Stomach (tissue), 9 donors: ENCODE results near the gene MFNG. TPM values are rescaled to one million over a fixed set of nuclear protein-coding genes. Genes with fewer than 3 reads are reported as not detected.

Experiments
- DNase-seq, 2 donors: peaks; one replicate each; pipeline versions ENCODE4 v3.0.0 to v3.0.0-alpha.2; 2013 to 2019
- H3K27ac ChIP-seq, 5 donors: fragments of 200-600 bp in 4 of 5; sonication (generic) in 4 of 5; one replicate each; pipeline ENCODE4 v1.5.1; 2013 to 2019; ENCODE audit warnings: mild to moderate bottlenecking in 1 of 5, moderate library complexity in 1 of 5
- H3K27me3 ChIP-seq, 3 donors: fragments of 200-600 bp; sonication (generic); one replicate each; pipeline ENCODE4 v1.5.1; 2017 to 2019; ENCODE audit warnings: mixed run types in 1 of 3
- H3K36me3 ChIP-seq, 4 donors: fragments of 200-600 bp; sonication (generic); 1 replicate in 3 of 4; 2 replicates in 1 of 4; pipeline ENCODE4 v1.5.1; 2016 to 2019
- H3K4me1 ChIP-seq, 4 donors: fragments of 200-600 bp; sonication (generic); one replicate each; pipeline ENCODE4 v1.5.1; 2016 to 2019
- H3K4me3 ChIP-seq, 4 donors: fragments of 200-600 bp; sonication (generic) in 3 of 4; one replicate each; pipeline ENCODE4 v1.5.1; 2016 to 2019; ENCODE audit warnings: mild to moderate bottlenecking in 1 of 4
- H3K9me3 ChIP-seq, 4 donors: fragments of 200-600 bp; sonication (generic); one replicate each; pipeline ENCODE4 v1.5.1; 2016 to 2019
- EP300 ChIP-seq: sonication (generic); formaldehyde crosslinking; IDR thresholded peaks from one replicate; pipeline ENCODE4 v1.6.1; 2017; ENCODE audit warnings: antibody characterized with exemption
- POLR2A ChIP-seq, 4 donors: fragments of 450-650 bp; IDR thresholded peaks; one replicate each; pipeline ENCODE4 v1.6.1; 2016; ENCODE audit warnings: antibody characterized with exemption in 4 of 4, control low read depth in 2 of 4, mild to moderate bottlenecking in 1 of 4, moderate library complexity in 1 of 4
- POLR2AphosphoS5 ChIP-seq, 3 donors: sonication (generic); formaldehyde crosslinking; IDR thresholded peaks; one replicate each; pipeline ENCODE4 v1.6.1; 2016; ENCODE audit warnings: antibody characterized with exemption in 3 of 3
- WGBS, 5 donors: extraction: QIAGEN DNeasy Blood & Tissue Kit in 3 of 5; methylation state at CpG; one replicate each; pipeline versions ENCODE4 v1.1.5 to v1.1.7; 2013 to 2018; 5-methylcytosine and 5-hydroxymethylcytosine counted together
- intact Hi-C: fragments of 100-400 bp; cut with DNase I; formaldehyde crosslinking; loops from one replicate; pipeline ENCODE4 v1.15.1; 2023; ENCODE audit warnings: low total_unique reads
- polyA plus RNA-seq, 3 donors: library from polyadenylated mRNA; stranded (reverse); fragments of 200-250 nt; gene quantifications; one replicate each; pipeline ENCODE4 v1.2.3, GENCODE V29; 2013
- total RNA-seq, 5 donors: library from RNA; depleted of rRNA; stranded (reverse); fragments of >200 nt; gene quantifications; one replicate each; pipeline versions ENCODE4 v1.1.0 to v1.2.3, GENCODE V29; 2014 to 2016
- TF ChIP-seq, protein P1 (sequence below), 7 experiments: fragments of 450-650 bp in 4 of 7; fragments of 200-600 bp in 3 of 7; sonication (generic) in 3 of 7; IDR thresholded peaks; one replicate each; pipeline ENCODE4 v1.5.1; 2016 to 2019; ENCODE audit warnings: antibody characterized with exemption in 7 of 7, control low read depth in 2 of 7, mild to moderate bottlenecking in 1 of 7
- donor health status: healthy with polysubstance abuse.
- donor health status: Bipolar disorder and iron deficiency.
- donor health status: healthy.

MFNG gene
- total and polyA plus RNA-seq, 8 donors = 1.7 to 86.4 (median 8.5) TPM

DNA sequence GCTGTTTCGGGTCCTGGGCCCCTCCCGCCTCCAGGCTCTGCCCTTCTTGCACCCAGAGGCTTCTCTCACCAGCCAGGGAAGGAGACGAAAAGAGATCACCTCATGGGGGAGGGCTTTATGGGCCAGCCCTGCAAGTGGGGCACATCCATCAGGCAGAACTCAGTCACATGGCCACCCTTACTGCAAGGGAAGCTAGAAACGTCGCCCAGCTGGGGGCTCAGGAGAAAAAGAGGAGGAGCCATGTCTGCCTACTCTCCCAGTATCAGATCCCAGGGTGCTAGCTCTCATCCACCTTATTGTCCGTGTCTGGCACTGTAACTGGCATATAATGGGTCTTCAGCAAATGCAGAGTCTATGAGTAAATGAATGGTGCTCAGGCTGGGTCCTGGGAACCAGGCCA lies 24.2 kb downstream of the MFNG start:
- TF ChIP-seq, protein P1, sequence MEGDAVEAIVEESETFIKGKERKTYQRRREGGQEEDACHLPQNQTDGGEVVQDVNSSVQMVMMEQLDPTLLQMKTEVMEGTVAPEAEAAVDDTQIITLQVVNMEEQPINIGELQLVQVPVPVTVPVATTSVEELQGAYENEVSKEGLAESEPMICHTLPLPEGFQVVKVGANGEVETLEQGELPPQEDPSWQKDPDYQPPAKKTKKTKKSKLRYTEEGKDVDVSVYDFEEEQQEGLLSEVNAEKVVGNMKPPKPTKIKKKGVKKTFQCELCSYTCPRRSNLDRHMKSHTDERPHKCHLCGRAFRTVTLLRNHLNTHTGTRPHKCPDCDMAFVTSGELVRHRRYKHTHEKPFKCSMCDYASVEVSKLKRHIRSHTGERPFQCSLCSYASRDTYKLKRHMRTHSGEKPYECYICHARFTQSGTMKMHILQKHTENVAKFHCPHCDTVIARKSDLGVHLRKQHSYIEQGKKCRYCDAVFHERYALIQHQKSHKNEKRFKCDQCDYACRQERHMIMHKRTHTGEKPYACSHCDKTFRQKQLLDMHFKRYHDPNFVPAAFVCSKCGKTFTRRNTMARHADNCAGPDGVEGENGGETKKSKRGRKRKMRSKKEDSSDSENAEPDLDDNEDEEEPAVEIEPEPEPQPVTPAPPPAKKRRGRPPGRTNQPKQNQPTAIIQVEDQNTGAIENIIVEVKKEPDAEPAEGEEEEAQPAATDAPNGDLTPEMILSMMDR (IDR thresholded peaks at IDR 0.05) = no peak
- TF ChIP-seq POLR2AphosphoS5 (IDR thresholded peaks at IDR 0.05) (no peak), EP300 (no peak), POLR2A (IDR thresholded peaks at IDR 0.05) (no peak)
- Histone ChIP-seq H3K4me1 (peaks cover 0 to 20% (median 3%) of the 10 kb centered on the region in 4 donors), H3K27me3 (peaks cover 0 to 78% (median 0%) of the 10 kb centered on the region in 3 donors), H3K27ac (no peak overlapping the region), H3K9me3 (no peaks in the 10 kb centered on the region), H3K36me3 (peaks cover 0 to 6% (median 0%) of the 10 kb centered on the region in 4 donors), H3K4me3 (no peak overlapping the region)
- WGBS, 5 donors = 32 to 53% (median 48%) methylated on average over 6 of the region's 6 CpGs
- DNase-seq = no peak
- intact Hi-C loops = no loop called here

DNA sequence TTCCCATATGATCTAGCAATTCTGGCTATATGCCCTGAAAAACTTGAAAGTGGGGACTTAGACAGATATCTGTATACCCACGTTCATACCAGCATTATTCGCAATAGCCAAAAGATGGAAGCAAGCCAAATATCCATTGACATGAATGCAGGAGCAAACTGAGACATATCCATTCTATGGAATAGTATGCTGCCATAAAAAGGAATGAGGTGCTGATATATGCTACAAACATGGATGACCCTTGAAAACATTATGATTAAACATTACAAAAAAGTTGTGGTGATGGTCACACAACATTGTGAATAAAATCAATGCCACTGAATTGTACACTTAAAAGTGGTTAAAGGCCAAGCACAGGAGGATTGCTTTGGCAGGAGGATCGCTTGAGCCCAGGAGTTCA lies 25.5 kb downstream of the MFNG start:
- no peak for TF ChIP-seq POLR2A (IDR thresholded peaks at IDR 0.05)
- TF ChIP-seq, protein P1 (IDR thresholded peaks at IDR 0.05) = no peak
- no peak for TF ChIP-seq EP300
- TF ChIP-seq POLR2AphosphoS5 (IDR thresholded peaks at IDR 0.05) = no peak
- Histone ChIP-seq H3K9me3 (no peaks in the 10 kb centered on the region), H3K27ac (no peak overlapping the region), H3K4me1 (peaks cover 0 to 24% (median 4%) of the 10 kb centered on the region in 4 donors), H3K4me3 (no peak overlapping the region), H3K27me3 (peaks cover 0 to 78% (median 0%) of the 10 kb centered on the region in 3 donors), H3K36me3 (peaks cover 0 to 2% (median 0%) of the 10 kb centered on the region in 4 donors)
- intact Hi-C loops = no loop called here
- DNase-seq = no peak
- WGBS, 5 donors = 74 to 83% (median 76%) methylated on average over 3 of the region's 3 CpGs

- 40 to 56% (median 53%) methylated on average over 9 of the region's 9 CpGs for WGBS, 5 donors
- Histone ChIP-seq H3K9me3 (no peaks in the 10 kb centered on the region), H3K36me3 (no peaks in the 10 kb centered on the region), H3K4me1 (peaks cover 0 to 34% (median 14%) of the 10 kb centered on the region in 4 donors), H3K27me3 (peaks cover 0 to 80% (median 0%) of the 10 kb centered on the region in 3 donors), H3K27ac (no peak overlapping the region), H3K4me3 (no peak overlapping the region)
- DNase-seq = peak; percentile 39 to 42
- TF ChIP-seq, protein P1 (IDR thresholded peaks at IDR 0.05) = no peak
- TF ChIP-seq EP300 (no peak), POLR2AphosphoS5 (IDR thresholded peaks at IDR 0.05) (no peak), POLR2A (IDR thresholded peaks at IDR 0.05) (no peak)
- intact Hi-C loops = no loop called here
Observed at GRCh38 chr22:37459206-37459605, 27.0 kb downstream of the MFNG start.

GRCh38 chr22:37457093-37457893 lies 28.9 kb downstream of the MFNG start:
- no peak overlapping the region for H3K27ac ChIP-seq
- H3K4me1 ChIP-seq = peaks cover 0 to 32% (median 14%) of the 10 kb centered on the region in 4 donors
- no peak for TF ChIP-seq POLR2AphosphoS5 (IDR thresholded peaks at IDR 0.05)
- TF ChIP-seq, protein P1 (IDR thresholded peaks at IDR 0.05) = peak in 5 of 7 experiments; percentile 77 to 97 (median 86)
- no peak for TF ChIP-seq EP300
- TF ChIP-seq POLR2A (IDR thresholded peaks at IDR 0.05) = no peak
- no peaks in the 10 kb centered on the region for H3K9me3 ChIP-seq
- H3K4me3 ChIP-seq = no peak overlapping the region
- 39 to 48% (median 42%) methylated on average over 3 to 4 of the region's 4 CpGs for WGBS, 5 donors
- H3K27me3 ChIP-seq = peaks cover 0 to 75% (median 0%) of the 10 kb centered on the region in 3 donors
- H3K36me3 ChIP-seq = no peaks in the 10 kb centered on the region
- DNase-seq = peak; percentile 89 to 91
- intact Hi-C loops = no loop called here
